ENCODE measurements around the gene RAI14. TPM values are rescaled to one million over a fixed set of nuclear protein-coding genes. Genes with fewer than 3 reads are reported as not detected.

RAI14 gene
- total and polyA plus RNA-seq, 2 donors (not counting 1 experiment from before 2014, with no cell fraction given): 98.7 to 125 TPM

- Histone ChIP-seq H3K9me3 (ENCODE audit: control insufficient read depth, insufficient read depth, low read depth, low read length) (no peaks in the 10 kb centered on the region), H4K20me1 (ENCODE audit: control insufficient read depth, extremely low read depth, insufficient read depth, low read length) (no peaks in the 10 kb centered on the region), H3K79me2 (ENCODE audit: control insufficient read depth, insufficient read depth, low read length) (peaks cover 72% of the 10 kb centered on the region), H3K27ac (ENCODE audit: insufficient read depth, low read length) (no peak overlapping the region), H2AFZ (ENCODE audit: low read length) (no peak overlapping the region), H3K4me1 (ENCODE audit: control insufficient read depth, extremely low read depth, insufficient read depth, low read length) (no peaks in the 10 kb centered on the region), H3K9ac (ENCODE audit: insufficient read depth, low read length) (no peak overlapping the region), H3K27me3 (ENCODE audit: control insufficient read depth, insufficient read depth, low read length) (no peaks in the 10 kb centered on the region), H3K36me3 (ENCODE audit: control insufficient read depth, insufficient read depth, low read length) (no peaks in the 10 kb centered on the region), H3K4me3 (replicated peaks in 1 of 4; ENCODE audit: control extremely low read depth in 1 of 4, insufficient read depth in 1 of 4, low read depth in 3 of 4, low read length in 4 of 4) (no peak overlapping the region), H3K4me2 (ENCODE audit: extremely low read depth, insufficient read depth, low read length) (no peak overlapping the region)
- TF ChIP-seq EZH2 (IDR thresholded peaks at IDR 0.05; ENCODE audit: low read length, missing control alignments) (no peak), CTCF (conservative IDR thresholded peaks at IDR 0.05 in 1 of 2, IDR thresholded peaks at IDR 0.05 in 1 of 2; ENCODE audit: low read depth in 1 of 2, low read length in 2 of 2) (no peak)
- no peak for DNase-seq (ENCODE audit: low read depth in 2 of 2)
Measured at GRCh38 chr5:34703767-34704713, 47.9 kb downstream of the RAI14 start.

GRCh38 chr5:34706084-34706483 is 50.0 kb downstream of the RAI14 start:
- Histone ChIP-seq H3K27me3 (ENCODE audit: control insufficient read depth, insufficient read depth, low read length) (no peaks in the 10 kb centered on the region), H3K4me3 (replicated peaks in 1 of 4; ENCODE audit: control extremely low read depth in 1 of 4, insufficient read depth in 1 of 4, low read depth in 3 of 4, low read length in 4 of 4) (no peak overlapping the region), H3K4me2 (ENCODE audit: extremely low read depth, insufficient read depth, low read length) (no peak overlapping the region), H3K9ac (ENCODE audit: insufficient read depth, low read length) (no peak overlapping the region), H3K79me2 (ENCODE audit: control insufficient read depth, insufficient read depth, low read length) (peaks cover 65% of the 10 kb centered on the region), H4K20me1 (ENCODE audit: control insufficient read depth, extremely low read depth, insufficient read depth, low read length) (no peaks in the 10 kb centered on the region), H3K4me1 (ENCODE audit: control insufficient read depth, extremely low read depth, insufficient read depth, low read length) (peaks cover 4% of the 10 kb centered on the region), H3K9me3 (ENCODE audit: control insufficient read depth, insufficient read depth, low read depth, low read length) (no peaks in the 10 kb centered on the region), H3K36me3 (ENCODE audit: control insufficient read depth, insufficient read depth, low read length) (no peaks in the 10 kb centered on the region), H2AFZ (ENCODE audit: low read length) (no peak overlapping the region), H3K27ac (ENCODE audit: insufficient read depth, low read length) (peak overlapping the region; percentile 49)
- DNase-seq (ENCODE audit: low read depth in 2 of 2): peak in 1 of 2 donors; percentile 54
- TF ChIP-seq CTCF (conservative IDR thresholded peaks at IDR 0.05 in 1 of 2, IDR thresholded peaks at IDR 0.05 in 1 of 2; ENCODE audit: low read depth in 1 of 2, low read length in 2 of 2): no peak
- no peak for TF ChIP-seq EZH2 (IDR thresholded peaks at IDR 0.05; ENCODE audit: low read length, missing control alignments)

- peak overlapping the region; percentile 49 for H3K27ac ChIP-seq (ENCODE audit: insufficient read depth, low read length)
- peaks cover 62% of the 10 kb centered on the region for H3K79me2 ChIP-seq (ENCODE audit: control insufficient read depth, insufficient read depth, low read length)
- peaks cover 4% of the 10 kb centered on the region for H3K4me1 ChIP-seq (ENCODE audit: control insufficient read depth, extremely low read depth, insufficient read depth, low read length)
- TF ChIP-seq CTCF (conservative IDR thresholded peaks at IDR 0.05 in 1 of 2, IDR thresholded peaks at IDR 0.05 in 1 of 2; ENCODE audit: low read depth in 1 of 2, low read length in 2 of 2) (no peak), EZH2 (IDR thresholded peaks at IDR 0.05; ENCODE audit: low read length, missing control alignments) (no peak)
- no peak overlapping the region for H3K9ac ChIP-seq (ENCODE audit: insufficient read depth, low read length)
- no peaks in the 10 kb centered on the region for H3K27me3 ChIP-seq (ENCODE audit: control insufficient read depth, insufficient read depth, low read length)
- H4K20me1 ChIP-seq (ENCODE audit: control insufficient read depth, extremely low read depth, insufficient read depth, low read length): no peaks in the 10 kb centered on the region
- no peaks in the 10 kb centered on the region for H3K36me3 ChIP-seq (ENCODE audit: control insufficient read depth, insufficient read depth, low read length)
- H3K4me3 ChIP-seq (replicated peaks in 1 of 4; ENCODE audit: control extremely low read depth in 1 of 4, insufficient read depth in 1 of 4, low read depth in 3 of 4, low read length in 4 of 4): no peak overlapping the region
- no peak overlapping the region for H2AFZ ChIP-seq (ENCODE audit: low read length)
- DNase-seq (ENCODE audit: low read depth in 2 of 2): peak in 1 of 2 donors; percentile 83
- no peak overlapping the region for H3K4me2 ChIP-seq (ENCODE audit: extremely low read depth, insufficient read depth, low read length)
- no peaks in the 10 kb centered on the region for H3K9me3 ChIP-seq (ENCODE audit: control insufficient read depth, insufficient read depth, low read depth, low read length)
Measured at GRCh38 chr5:34707451-34708107, 51.5 kb downstream of the RAI14 start.
